ENCODE results near the gene ARSK. TPM values are rescaled to one million over a fixed set of nuclear protein-coding genes. Genes with fewer than 3 reads are reported as not detected.

ARSK gene
- total RNA-seq, 1 experiment from 2014 or later: 8.5 TPM

- Mint-ChIP-seq H3K4me3 (no peak overlapping the region), H3K27ac (no peak overlapping the region), H3K4me1 (no peaks in the 10 kb centered on the region), H3K9me3 (no peaks in the 10 kb centered on the region), H3K27me3 (ENCODE audit: low read depth) (no peaks in the 10 kb centered on the region), H3K36me3 (ENCODE audit: insufficient read depth in 1 of 3, low read depth in 3 of 3) (no peaks in the 10 kb centered on the region)
- H2BK15ac ChIP-seq (ENCODE audit: low read depth, low read length): no peak overlapping the region
- DNase-seq: no peak
- no peaks in the 10 kb centered on the region for H4K20me1 ChIP-seq (ENCODE audit: control insufficient read depth, insufficient read depth, insufficient read length)
- H3K27me3 ChIP-seq (ENCODE audit: insufficient read depth, low read length): no peaks in the 10 kb centered on the region
- H3K9ac ChIP-seq (ENCODE audit: extremely low read depth, insufficient read length, low read length): no peak overlapping the region
- H3K14ac ChIP-seq (ENCODE audit: insufficient read depth, low read length): no peak overlapping the region
- no peak overlapping the region for H3K56ac ChIP-seq (ENCODE audit: insufficient read length, low read depth, low read length)
- H2BK120ac ChIP-seq (ENCODE audit: low read depth, low read length, poor library complexity, severe bottlenecking): no peak overlapping the region
- H3K23ac ChIP-seq (ENCODE audit: insufficient read length, low read depth, low read length): no peak overlapping the region
- no peak overlapping the region for H3K4ac ChIP-seq (ENCODE audit: low read depth, low read length)
- no peak overlapping the region for H3T11ph ChIP-seq (ENCODE audit: low read length)
- no peak overlapping the region for H3K4me2 ChIP-seq (ENCODE audit: insufficient read depth, insufficient read length, low read length)
- H2AK5ac ChIP-seq (ENCODE audit: insufficient read length, low read length): no peak overlapping the region
- no peak overlapping the region for H3K18ac ChIP-seq (ENCODE audit: insufficient read length, low read depth, low read length)
- no peaks in the 10 kb centered on the region for H3K79me1 ChIP-seq (ENCODE audit: insufficient read depth, low read depth, low read length, poor library complexity, severe bottlenecking)
- H3K9me3 ChIP-seq (ENCODE audit: control insufficient read depth, low read depth, low read length): no peaks in the 10 kb centered on the region
- no peaks in the 10 kb centered on the region for H3K79me2 ChIP-seq (ENCODE audit: insufficient read depth, low read length)
- no peak overlapping the region for H2BK12ac ChIP-seq (ENCODE audit: insufficient read length, low read depth, low read length)
- no peak overlapping the region for H4K91ac ChIP-seq (ENCODE audit: insufficient read length, low read depth, low read length)
- no CpG with 5 or more reads among the region's 3 CpGs for WGBS (ENCODE audit: extremely low coverage, insufficient read length, low lambda C conversion rate)
- no peak overlapping the region for H2BK5ac ChIP-seq (ENCODE audit: insufficient read length, low read length)
- H2BK20ac ChIP-seq (ENCODE audit: low read depth, low read length, poor library complexity, severe bottlenecking): no peak overlapping the region
- TF ChIP-seq CTCF (conservative IDR thresholded peaks at IDR 0.05): no peak
- no peaks in the 10 kb centered on the region for H3K4me1 ChIP-seq (ENCODE audit: insufficient read depth, low read length)
- H4K8ac ChIP-seq (replicated peaks; ENCODE audit: insufficient read length, low read depth, low read length): no peak overlapping the region
- no peaks in the 10 kb centered on the region for H3K23me2 ChIP-seq (ENCODE audit: insufficient read length, low read depth, low read length, poor library complexity, severe bottlenecking)
- no peak overlapping the region for H3K27ac ChIP-seq (ENCODE audit: insufficient read length, low read depth, low read length)
- no peak overlapping the region for H2AFZ ChIP-seq (ENCODE audit: low read length)
- H4K5ac ChIP-seq (ENCODE audit: insufficient read length, low read depth, low read length): no peak overlapping the region
Observed at GRCh38 chr5:95654196-95654595, 99.3 kb downstream of the ARSK start.

Other genes starting within 250 kb of the ARSK start
- gene FAM81B, start 163.7 kb upstream of the ARSK start, total RNA-seq (2021): not detected in 2 replicates
- 64.7 and 69.3 TPM in 2 replicates for gene SKIC3, start 124 bp upstream of the ARSK start, total RNA-seq (2021)
- 0.11 TPM in 1 of 2 replicates, not detected in the other for gene GPR150, start 65.0 kb downstream of the ARSK start, total RNA-seq (2021)
- gene RFESD, start 91.7 kb downstream of the ARSK start, total RNA-seq (2021): 1.7 and 2.6 TPM in 2 replicates
- not detected in 2 replicates for gene SPATA9, start 127.9 kb downstream of the ARSK start, total RNA-seq (2021)
- 6.6 and 6.8 TPM in 2 replicates for gene RHOBTB3, start 176.2 kb downstream of the ARSK start, total RNA-seq (2021)

Measured in H9 (cell line).